Kidney epithelial cell (primary cell): ENCODE data around the gene WDFY1. TPM values are rescaled to one million over a fixed set of nuclear protein-coding genes. Genes with fewer than 3 reads are reported as not detected.

Experiments
- DNase-seq: peaks from one replicate; pipeline ENCODE4 v3.0.0-alpha.2; 2010; ENCODE audit warnings: low read depth
- H3K27me3 ChIP-seq: 2 replicates; pipeline ENCODE4 v1.6.0; 2011; ENCODE audit warnings: low read length; ENCODE audit not compliant: control insufficient read depth, insufficient read depth
- H3K36me3 ChIP-seq: 2 replicates; pipeline ENCODE4 v1.5.1; 2011; ENCODE audit warnings: low read length; ENCODE audit not compliant: control insufficient read depth, insufficient read depth
- H3K4me3 ChIP-seq: 2 replicates; pipeline ENCODE4 v1.5.1; 2011; ENCODE audit warnings: low read depth, mild to moderate bottlenecking, control low read depth, low read length
- total RNA-seq: library from RNA; depleted of rRNA; stranded (reverse); fragments of >200 nt; gene quantifications from 2 replicates; pipeline ENCODE4 v1.2.3, GENCODE V29; 2015
- TF ChIP-seq, protein P1 (sequence below): IDR thresholded peaks from 2 replicates; pipeline ENCODE4 v1.5.1; 2011; ENCODE audit warnings: mild to moderate bottlenecking, moderate library complexity, low read length, control low read depth, inconsistent platforms; ENCODE audit not compliant: insufficient read depth, poor library complexity, severe bottlenecking

WDFY1 gene
- total RNA-seq, 1 donor from 2014 or later, result 47.3 TPM

DNA sequence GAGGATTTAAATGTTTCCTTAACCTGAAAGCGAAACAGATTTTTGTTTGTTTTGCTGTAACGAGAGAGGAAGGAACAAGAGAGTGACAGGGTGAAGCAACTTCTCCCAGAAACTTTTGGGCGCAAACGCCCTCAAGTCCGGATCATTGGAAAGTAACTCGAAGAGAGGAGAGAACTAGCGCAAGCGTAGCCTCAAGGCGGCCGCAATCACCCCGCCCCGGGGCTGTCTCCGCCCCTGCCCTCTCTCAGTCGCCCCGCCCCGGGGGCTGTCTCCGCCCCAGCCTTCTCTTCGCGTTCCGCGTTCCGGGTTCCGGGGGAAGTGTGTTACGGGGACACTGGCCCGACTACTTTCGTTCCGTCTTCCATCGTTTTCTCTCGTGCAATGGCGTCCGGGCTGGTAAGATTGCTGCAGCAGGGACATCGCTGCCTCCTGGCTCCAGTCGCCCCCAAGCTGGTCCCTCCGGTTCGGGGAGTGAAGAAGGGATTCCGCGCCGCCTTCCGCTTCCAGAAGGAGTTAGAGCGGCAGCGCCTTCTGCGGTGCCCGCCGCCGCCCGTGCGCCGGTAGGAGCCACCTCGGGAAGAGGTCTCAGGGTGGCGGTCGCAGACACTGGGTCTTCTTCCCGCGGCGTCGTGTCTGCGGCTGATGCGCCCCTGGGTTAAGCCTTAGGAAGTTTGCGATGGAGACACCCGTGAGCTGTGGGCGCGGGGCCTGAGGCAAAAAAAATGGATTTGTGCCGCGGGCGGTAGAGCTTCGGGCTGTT is 12.1 kb upstream of the WDFY1 start, which contains the start of gene MRPL44:
Gene MRPL44, plus strand, starts transcription at position 372 of the 760 bp plus-strand sequence. Its CDS starts 10 bp downstream, at position 382.
- H3K27me3 ChIP-seq, result no peaks in the 10 kb centered on the region
- peak; percentile 60 for DNase-seq
- TF ChIP-seq, protein P1, sequence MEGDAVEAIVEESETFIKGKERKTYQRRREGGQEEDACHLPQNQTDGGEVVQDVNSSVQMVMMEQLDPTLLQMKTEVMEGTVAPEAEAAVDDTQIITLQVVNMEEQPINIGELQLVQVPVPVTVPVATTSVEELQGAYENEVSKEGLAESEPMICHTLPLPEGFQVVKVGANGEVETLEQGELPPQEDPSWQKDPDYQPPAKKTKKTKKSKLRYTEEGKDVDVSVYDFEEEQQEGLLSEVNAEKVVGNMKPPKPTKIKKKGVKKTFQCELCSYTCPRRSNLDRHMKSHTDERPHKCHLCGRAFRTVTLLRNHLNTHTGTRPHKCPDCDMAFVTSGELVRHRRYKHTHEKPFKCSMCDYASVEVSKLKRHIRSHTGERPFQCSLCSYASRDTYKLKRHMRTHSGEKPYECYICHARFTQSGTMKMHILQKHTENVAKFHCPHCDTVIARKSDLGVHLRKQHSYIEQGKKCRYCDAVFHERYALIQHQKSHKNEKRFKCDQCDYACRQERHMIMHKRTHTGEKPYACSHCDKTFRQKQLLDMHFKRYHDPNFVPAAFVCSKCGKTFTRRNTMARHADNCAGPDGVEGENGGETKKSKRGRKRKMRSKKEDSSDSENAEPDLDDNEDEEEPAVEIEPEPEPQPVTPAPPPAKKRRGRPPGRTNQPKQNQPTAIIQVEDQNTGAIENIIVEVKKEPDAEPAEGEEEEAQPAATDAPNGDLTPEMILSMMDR, result no peak
- H3K36me3 ChIP-seq, result no peaks in the 10 kb centered on the region
- H3K4me3 ChIP-seq, result peak within 1 kb of the TSS; percentile 98

DNA sequence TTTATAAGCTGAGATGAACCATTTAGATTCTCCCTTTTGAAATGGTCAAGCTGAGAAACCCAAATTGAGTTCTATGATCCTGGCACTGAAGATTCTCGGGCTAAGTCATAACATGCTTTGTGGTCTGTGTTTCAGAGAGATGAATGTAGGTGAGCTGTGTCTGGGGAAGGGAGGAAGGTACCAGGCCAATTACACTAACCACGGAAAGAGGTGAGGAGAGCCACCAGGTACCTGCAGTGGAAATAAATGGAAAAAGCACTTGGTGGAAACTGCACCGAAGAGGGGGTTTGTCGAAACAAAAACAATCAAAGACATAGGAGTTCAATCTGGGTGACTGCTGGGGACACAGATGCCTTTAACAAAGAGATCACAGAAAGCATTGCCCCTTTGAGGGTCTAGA is 11.2 kb upstream of the WDFY1 start:
- no peak overlapping the region for H3K4me3 ChIP-seq
- TF ChIP-seq, protein P1, result no peak
- H3K36me3 ChIP-seq, result no peaks in the 10 kb centered on the region
- no peak for DNase-seq
- no peaks in the 10 kb centered on the region for H3K27me3 ChIP-seq

DNA sequence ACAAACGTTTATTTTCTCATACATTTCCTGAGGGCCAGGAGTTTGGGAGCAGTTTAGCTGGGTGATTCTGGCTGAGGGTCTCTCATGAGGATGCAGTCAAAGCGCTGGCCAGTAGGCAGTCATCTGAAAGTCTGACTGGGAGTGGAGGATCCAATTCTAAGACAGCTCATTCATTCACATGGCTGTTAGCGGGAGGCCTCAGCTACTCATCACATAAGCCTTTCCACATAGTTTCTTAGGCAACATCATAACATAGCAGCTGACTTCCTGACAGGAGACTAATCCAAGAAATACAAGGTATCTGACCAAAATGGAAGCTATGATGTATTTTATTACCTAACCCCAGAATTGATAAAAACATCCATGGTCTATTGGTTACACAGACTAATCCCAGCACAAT is 9.3 kb upstream of the WDFY1 start:
- DNase-seq, result no peak
- TF ChIP-seq, protein P1, result no peak
- Histone ChIP-seq H3K36me3 (no peaks in the 10 kb centered on the region), H3K27me3 (no peaks in the 10 kb centered on the region), H3K4me3 (no peak overlapping the region)

DNA sequence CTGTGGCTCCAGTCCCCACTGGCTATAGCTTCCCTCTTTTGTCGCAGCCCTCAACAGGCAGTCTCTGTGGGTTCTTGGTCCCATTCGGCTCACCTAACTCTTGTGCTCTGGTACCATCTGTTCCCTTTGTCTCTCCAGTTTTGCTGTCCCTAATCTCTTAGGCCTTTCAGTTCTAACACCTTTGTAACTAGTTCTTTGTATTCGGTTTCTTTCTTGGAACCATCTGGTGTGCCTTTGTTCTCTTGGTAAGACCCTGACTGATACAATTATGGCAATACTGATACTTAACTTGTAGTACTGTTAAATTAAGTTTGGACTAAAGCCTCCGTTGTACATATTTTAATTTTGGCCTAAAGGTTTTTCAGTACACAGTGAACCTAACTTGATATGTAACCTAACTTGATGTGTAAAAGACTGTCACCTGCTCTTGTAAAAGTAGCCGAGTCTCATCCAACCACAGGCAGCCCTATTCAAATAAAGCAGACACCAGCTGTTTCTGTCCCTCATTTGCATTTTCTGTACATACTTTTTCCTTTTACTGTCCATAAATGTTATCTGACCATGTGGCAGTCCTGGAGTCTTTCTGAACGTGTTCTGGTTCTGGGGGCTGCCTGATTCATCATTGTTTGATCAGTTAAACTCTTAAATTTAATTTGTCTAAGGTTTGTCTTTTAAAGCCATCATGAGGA is 7.3 kb upstream of the WDFY1 start:
- Histone ChIP-seq H3K36me3 (no peaks in the 10 kb centered on the region), H3K27me3 (no peaks in the 10 kb centered on the region), H3K4me3 (no peak overlapping the region)
- no peak for DNase-seq
- TF ChIP-seq, protein P1, result no peak

DNA sequence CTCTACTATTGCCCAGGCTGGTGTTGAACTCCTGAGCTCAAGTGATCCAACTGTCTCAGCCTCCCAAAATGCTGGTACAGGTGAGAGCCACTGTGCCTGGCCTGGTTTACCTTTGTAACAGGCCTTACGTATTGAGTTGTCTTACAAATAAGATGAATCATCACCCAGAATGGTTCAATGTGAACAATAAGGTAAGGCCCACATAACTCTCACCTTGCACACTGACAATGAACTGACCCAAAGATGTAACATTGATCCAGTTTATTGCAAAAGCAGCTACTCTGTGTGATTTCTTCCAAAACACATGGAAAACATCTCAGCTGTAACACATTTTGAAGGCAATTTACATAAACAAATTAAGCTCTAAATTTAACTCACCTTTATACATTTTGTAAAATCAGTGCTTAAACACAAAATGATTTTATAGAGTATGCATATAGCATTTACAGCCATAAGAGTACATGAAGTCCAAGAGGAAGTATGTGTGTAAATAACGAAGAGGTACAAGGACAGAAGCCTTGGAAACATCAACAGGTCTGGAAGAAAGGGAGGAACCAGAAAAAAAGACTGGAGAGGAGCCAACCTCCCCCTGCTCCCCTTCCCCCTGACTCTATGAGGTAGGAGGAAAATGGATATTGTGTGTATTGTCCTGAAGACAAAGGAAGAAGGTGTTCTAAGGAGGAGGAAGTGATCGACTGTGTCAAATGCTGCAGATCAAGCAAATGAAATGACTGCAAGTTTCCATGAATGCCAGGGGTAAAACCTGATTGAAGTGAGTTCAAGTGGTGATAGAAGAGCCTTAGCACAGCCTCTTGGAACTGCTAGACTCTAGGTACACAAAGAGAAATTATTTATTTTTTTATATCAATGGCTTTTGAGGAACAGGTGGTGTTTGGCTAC is 5.6 kb upstream of the WDFY1 start:
- Histone ChIP-seq H3K36me3 (no peaks in the 10 kb centered on the region), H3K27me3 (no peaks in the 10 kb centered on the region), H3K4me3 (no peak overlapping the region)
- TF ChIP-seq, protein P1, result no peak
- DNase-seq, result no peak
